Endothelial cell (in vitro differentiated cells): ENCODE measurements around the gene LYST. TPM values are rescaled to one million over a fixed set of nuclear protein-coding genes. Genes with fewer than 3 reads are reported as not detected.

ENCODE experiments used
- DNase-seq: peaks from one replicate; pipeline ENCODE4 v3.0.0; 2021; ENCODE audit warnings: low spot score
- H3K27ac Mint-ChIP-seq: one replicate; pipeline ENCODE4 v1.8.0; 2021; ENCODE audit warnings: mixed read lengths, inconsistent platforms; ENCODE audit not compliant: unreplicated experiment
- H3K27me3 Mint-ChIP-seq: one replicate; pipeline ENCODE4 v1.8.0; 2021; ENCODE audit warnings: mild to moderate bottlenecking, moderate library complexity, mixed read lengths, inconsistent platforms; ENCODE audit not compliant: unreplicated experiment
- H3K36me3 Mint-ChIP-seq: one replicate; pipeline ENCODE4 v1.8.0; 2021; ENCODE audit warnings: mild to moderate bottlenecking, low read depth, mixed read lengths, inconsistent platforms; ENCODE audit not compliant: unreplicated experiment
- H3K4me1 Mint-ChIP-seq: one replicate; pipeline ENCODE4 v1.8.0; 2021; ENCODE audit warnings: mild to moderate bottlenecking, mixed read lengths, inconsistent platforms; ENCODE audit not compliant: unreplicated experiment
- H3K4me3 Mint-ChIP-seq: one replicate; pipeline ENCODE4 v1.8.0; 2021; ENCODE audit warnings: mild to moderate bottlenecking, mixed read lengths, inconsistent platforms; ENCODE audit not compliant: unreplicated experiment
- H3K9me3 Mint-ChIP-seq: one replicate; pipeline ENCODE4 v1.8.0; 2021; ENCODE audit warnings: mixed read lengths, inconsistent platforms; ENCODE audit not compliant: unreplicated experiment
- total RNA-seq: library from RNA; stranded (reverse); fragmentation: NEBNext Ultra II Directional; extraction: Animal tissue kit (Norgen Biotek cat#: 25700); gene quantifications from one replicate; pipeline ENCODE4 v1.2.1, GENCODE V29; 2021; ENCODE audit not compliant: unreplicated experiment
- TF ChIP-seq, protein P1 (sequence below): fragments of 200-600 bp; sonication (generic); IDR thresholded peaks from one replicate; pipeline ENCODE4 v1.5.0; 2021; ENCODE audit warnings: antibody characterized with exemption; ENCODE audit not compliant: unreplicated experiment

Gene LYST
- total RNA-seq, 1 donor from 2014 or later: 7.4 TPM

DNA sequence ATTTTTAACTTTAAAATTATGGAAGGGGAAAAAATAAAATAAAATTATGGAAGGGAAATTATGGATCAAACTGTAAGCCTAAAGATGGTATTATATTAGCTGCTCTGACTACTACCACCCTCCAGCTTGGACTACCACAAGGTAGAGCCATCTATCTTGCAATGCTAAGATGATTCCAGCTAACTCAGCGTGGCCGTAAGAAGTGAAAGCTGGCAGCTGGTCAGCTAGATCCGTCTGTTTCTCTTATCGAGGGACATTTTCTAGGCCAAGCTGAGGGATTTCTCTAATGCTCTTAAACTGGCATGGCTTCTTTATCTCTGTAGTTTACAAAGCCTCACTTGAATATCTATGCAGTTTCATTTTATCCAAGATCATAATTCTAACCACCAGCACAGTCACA is 31.5 kb downstream of the LYST start:
- Mint-ChIP-seq H3K27me3 (no peaks in the 10 kb centered on the region), H3K9me3 (no peaks in the 10 kb centered on the region), H3K27ac (no peak overlapping the region), H3K4me3 (no peak overlapping the region), H3K36me3 (no peaks in the 10 kb centered on the region), H3K4me1 (no peaks in the 10 kb centered on the region)
- TF ChIP-seq, protein P1, sequence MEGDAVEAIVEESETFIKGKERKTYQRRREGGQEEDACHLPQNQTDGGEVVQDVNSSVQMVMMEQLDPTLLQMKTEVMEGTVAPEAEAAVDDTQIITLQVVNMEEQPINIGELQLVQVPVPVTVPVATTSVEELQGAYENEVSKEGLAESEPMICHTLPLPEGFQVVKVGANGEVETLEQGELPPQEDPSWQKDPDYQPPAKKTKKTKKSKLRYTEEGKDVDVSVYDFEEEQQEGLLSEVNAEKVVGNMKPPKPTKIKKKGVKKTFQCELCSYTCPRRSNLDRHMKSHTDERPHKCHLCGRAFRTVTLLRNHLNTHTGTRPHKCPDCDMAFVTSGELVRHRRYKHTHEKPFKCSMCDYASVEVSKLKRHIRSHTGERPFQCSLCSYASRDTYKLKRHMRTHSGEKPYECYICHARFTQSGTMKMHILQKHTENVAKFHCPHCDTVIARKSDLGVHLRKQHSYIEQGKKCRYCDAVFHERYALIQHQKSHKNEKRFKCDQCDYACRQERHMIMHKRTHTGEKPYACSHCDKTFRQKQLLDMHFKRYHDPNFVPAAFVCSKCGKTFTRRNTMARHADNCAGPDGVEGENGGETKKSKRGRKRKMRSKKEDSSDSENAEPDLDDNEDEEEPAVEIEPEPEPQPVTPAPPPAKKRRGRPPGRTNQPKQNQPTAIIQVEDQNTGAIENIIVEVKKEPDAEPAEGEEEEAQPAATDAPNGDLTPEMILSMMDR: no peak
- no peak for DNase-seq

DNA sequence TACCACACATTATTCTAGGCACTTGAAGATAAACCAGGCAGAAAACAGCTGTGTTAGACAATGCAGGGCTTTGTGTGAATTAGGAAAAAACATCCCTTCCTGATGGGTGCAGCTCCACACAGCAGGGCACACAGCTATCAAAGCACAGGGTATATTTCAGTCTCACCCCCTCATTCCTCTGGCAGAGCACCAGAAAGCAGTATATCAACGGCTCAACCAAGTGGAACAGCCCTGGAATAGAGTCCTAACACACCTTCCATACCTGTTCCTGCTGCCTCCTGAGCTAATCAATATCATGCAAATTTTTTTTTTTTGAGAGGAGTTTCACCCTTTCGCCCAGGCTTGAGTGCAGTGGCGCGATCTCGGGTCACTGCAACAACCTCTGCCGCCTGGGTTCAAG is 32.1 kb downstream of the LYST start:
- H3K4me1 Mint-ChIP-seq: no peaks in the 10 kb centered on the region
- no peak for DNase-seq
- H3K36me3 Mint-ChIP-seq: no peaks in the 10 kb centered on the region
- TF ChIP-seq, protein P1: no peak
- H3K4me3 Mint-ChIP-seq: no peak overlapping the region
- H3K27ac Mint-ChIP-seq: no peak overlapping the region
- H3K9me3 Mint-ChIP-seq: no peaks in the 10 kb centered on the region
- H3K27me3 Mint-ChIP-seq: no peaks in the 10 kb centered on the region

DNA sequence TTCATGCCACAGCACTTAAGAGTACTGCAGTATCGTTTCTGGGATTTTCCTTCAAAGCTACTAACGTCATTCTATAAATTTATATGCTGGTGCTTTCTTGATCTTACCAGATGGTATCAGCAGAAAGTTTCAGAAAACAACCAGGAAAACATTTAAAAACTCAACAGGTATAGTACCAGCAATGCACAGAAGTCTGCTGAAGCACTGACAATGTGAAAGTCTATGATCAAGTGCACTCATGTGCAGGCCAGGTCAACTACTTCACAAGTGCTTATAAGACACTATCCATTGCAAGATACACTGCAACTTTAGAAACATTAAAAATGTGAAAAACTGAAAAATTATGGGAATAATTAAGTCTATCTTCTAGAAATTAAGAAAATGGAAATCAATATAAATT is 34.7 kb downstream of the LYST start:
- Mint-ChIP-seq H3K4me3 (no peak overlapping the region), H3K9me3 (no peaks in the 10 kb centered on the region), H3K27me3 (no peaks in the 10 kb centered on the region), H3K4me1 (no peaks in the 10 kb centered on the region), H3K27ac (no peak overlapping the region), H3K36me3 (no peaks in the 10 kb centered on the region)
- TF ChIP-seq, protein P1: no peak
- no peak for DNase-seq

DNA sequence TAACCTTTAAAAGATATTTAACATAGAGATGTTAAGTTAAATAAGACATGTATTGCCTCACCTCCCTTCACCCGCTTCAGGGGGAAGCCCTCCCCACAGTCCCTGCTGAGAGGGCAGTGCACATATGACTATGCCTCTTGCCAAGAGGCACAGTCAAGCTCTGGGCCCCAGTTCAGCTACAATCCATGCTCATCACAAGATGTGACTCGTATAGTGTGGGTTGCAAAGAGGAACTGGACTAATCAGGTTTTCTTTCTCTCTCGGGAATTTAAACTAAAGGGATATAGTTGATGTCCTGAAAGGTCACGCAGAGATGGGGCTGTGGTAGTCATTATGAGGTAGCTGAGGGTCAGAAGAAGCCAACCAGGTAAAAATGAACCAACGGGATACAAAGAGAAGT is 35.6 kb downstream of the LYST start:
- no peak overlapping the region for H3K27ac Mint-ChIP-seq
- H3K36me3 Mint-ChIP-seq: no peaks in the 10 kb centered on the region
- no peak for DNase-seq
- no peaks in the 10 kb centered on the region for H3K9me3 Mint-ChIP-seq
- no peak overlapping the region for H3K4me3 Mint-ChIP-seq
- peaks cover 2% of the 10 kb centered on the region for H3K27me3 Mint-ChIP-seq
- TF ChIP-seq, protein P1: no peak
- H3K4me1 Mint-ChIP-seq: no peaks in the 10 kb centered on the region

DNA sequence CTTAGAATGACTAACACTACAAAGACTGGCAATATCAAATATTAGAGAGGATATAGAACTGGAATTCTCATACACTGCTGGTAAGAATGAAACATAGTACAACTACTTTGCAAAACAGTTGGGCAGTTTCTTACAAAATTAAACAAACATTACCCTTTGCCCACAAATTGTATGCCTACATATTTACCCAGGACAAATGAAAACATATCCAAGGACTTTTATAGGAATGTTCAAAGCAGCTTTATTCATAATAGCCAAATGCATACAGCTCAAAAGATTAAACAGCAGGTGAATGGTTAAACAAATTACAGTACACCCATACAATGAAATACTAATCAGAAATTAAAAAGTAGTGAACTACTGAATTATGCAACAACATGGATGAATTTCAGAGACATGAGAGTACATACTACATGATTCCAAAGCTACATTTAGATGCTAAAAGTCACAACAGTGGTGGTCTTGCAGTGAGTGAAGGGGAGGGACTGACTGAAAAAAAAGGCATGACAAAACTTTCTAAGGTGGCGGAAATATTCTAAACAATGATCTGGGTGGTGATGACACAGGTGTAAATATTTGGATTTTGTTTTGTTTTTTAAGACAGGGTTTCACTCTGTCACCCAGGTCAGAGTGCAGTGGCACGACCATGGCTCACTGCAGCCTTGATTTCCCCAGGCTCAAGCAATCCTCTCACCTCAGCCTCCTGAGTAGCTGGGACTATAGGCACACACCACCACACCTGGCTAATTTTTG is 40.4 kb downstream of the LYST start:
- H3K27me3 Mint-ChIP-seq: peaks cover 2% of the 10 kb centered on the region
- no peaks in the 10 kb centered on the region for H3K9me3 Mint-ChIP-seq
- no peaks in the 10 kb centered on the region for H3K36me3 Mint-ChIP-seq
- H3K4me1 Mint-ChIP-seq: no peaks in the 10 kb centered on the region
- no peak overlapping the region for H3K27ac Mint-ChIP-seq
- TF ChIP-seq, protein P1: no peak
- no peak overlapping the region for H3K4me3 Mint-ChIP-seq
- no peak for DNase-seq
